ENCODE data around the gene COL6A2.
"Not testable (repeated sequence)": the region's sequence is repeated elsewhere in the genome, so short reads cannot be mapped to it uniquely, and the experiment has no call there.

DNA sequence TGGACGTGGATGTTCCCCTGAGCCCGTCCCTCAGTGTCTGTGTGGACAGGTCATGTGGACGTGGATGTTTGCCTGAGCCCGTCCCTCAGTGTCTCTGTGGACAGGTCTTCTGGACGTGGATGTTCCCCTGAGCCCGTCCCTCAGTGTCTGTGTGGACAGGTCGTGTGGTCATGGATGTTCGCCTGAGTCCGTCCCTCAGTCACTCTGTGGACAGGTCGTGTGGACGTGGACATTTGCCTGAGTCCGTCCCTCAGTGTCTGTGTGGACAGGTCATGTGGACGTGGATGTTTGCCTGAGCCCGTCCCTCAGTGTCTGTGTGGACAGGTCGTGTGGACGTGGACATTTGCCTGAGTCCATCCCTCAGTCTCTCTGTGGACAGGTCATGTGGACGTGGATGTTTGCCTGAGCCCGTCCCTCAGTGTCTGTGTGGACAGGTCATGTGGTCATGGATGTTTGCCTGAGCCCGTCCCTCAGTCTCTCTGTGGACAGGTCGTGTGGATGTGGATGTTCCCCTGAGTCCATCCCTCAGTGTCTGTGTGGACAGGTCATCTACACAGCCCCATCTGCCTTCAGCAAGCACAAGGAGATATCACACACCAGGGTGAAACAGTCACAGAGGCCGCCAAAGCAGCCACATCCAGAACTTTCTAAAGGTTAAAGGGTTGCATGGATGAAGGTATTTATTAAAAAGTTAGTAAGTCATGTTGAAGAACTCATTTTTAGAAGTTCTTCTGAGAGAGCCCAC is 38.0 kb upstream of the COL6A2 start:
- not testable (repeated sequence) for TF ChIP-seq BHLHE40 (IDR thresholded peaks at IDR 0.05; ENCODE audit: borderline replicate concordance in 1 of 2, low read depth in 2 of 2, low read length in 1 of 2); EZH2 (IDR thresholded peaks at IDR 0.05; ENCODE audit: borderline replicate concordance, control insufficient read depth, low read depth, low read length); BRCA1 (IDR thresholded peaks at IDR 0.05; ENCODE audit: low read depth, low read length); JUND (IDR thresholded peaks at IDR 0.05; ENCODE audit: low read depth, low read length); POLR2A (IDR thresholded peaks at IDR 0.05; ENCODE audit: low read depth, low read length); FOXM1 (IDR thresholded peaks at IDR 0.05; ENCODE audit: low read depth, low read length); EP300 (IDR thresholded peaks at IDR 0.05; ENCODE audit: borderline replicate concordance in 1 of 2, control insufficient read depth in 1 of 2, low read depth in 2 of 2, low read length in 2 of 2); CBX3 (IDR thresholded peaks at IDR 0.05; ENCODE audit: borderline replicate concordance, low read depth); RAD21 (IDR thresholded peaks at IDR 0.05; ENCODE audit: insufficient read depth, low read depth, low read length); CREM (IDR thresholded peaks at IDR 0.05; ENCODE audit: low read depth)
- TF ChIP-seq, protein P1, sequence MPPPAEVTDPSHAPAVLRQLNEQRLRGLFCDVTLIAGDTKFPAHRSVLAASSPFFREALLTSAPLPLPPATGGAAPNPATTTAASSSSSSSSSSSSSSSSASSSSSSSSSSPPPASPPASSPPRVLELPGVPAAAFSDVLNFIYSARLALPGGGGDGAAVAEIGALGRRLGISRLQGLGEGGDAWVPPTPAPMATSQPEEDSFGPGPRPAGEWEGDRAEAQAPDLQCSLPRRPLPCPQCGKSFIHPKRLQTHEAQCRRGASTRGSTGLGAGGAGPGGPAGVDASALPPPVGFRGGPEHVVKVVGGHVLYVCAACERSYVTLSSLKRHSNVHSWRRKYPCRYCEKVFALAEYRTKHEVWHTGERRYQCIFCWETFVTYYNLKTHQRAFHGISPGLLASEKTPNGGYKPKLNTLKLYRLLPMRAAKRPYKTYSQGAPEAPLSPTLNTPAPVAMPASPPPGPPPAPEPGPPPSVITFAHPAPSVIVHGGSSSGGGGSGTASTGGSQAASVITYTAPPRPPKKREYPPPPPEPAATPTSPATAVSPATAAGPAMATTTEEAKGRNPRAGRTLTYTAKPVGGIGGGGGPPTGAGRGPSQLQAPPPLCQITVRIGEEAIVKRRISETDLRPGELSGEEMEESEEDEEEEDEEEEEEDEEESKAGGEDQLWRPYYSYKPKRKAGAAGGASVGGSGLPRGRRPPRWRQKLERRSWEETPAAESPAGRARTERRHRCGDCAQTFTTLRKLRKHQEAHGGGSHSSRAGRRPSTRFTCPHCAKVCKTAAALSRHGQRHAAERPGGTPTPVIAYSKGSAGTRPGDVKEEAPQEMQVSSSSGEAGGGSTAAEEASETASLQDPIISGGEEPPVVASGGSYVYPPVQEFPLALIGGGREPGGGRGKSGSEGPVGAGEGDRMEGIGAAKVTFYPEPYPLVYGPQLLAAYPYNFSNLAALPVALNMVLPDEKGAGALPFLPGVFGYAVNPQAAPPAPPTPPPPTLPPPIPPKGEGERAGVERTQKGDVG (CRISPR knock-in tag; IDR thresholded peaks at IDR 0.05), result not testable (repeated sequence)
